GM19239 (cell line): ENCODE results near the gene TRIM34.
"Not testable (repeated sequence)": the region's sequence is repeated elsewhere in the genome, so short reads cannot be mapped to it uniquely, and the experiment has no call there.

ENCODE experiments used
- DNase-seq: peaks from one replicate; pipeline ENCODE4 v3.0.0; 2011; ENCODE audit warnings: low spot score; ENCODE audit not compliant: insufficient read length
- FAIRE-seq: peaks from 2 replicates; lab custom pipeline; 2011; peaks lifted over from hg19 to GRCh38; lab: Jason Lieb, UNC

TRIM34 gene, protein sequence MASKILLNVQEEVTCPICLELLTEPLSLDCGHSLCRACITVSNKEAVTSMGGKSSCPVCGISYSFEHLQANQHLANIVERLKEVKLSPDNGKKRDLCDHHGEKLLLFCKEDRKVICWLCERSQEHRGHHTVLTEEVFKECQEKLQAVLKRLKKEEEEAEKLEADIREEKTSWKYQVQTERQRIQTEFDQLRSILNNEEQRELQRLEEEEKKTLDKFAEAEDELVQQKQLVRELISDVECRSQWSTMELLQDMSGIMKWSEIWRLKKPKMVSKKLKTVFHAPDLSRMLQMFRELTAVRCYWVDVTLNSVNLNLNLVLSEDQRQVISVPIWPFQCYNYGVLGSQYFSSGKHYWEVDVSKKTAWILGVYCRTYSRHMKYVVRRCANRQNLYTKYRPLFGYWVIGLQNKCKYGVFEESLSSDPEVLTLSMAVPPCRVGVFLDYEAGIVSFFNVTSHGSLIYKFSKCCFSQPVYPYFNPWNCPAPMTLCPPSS

DNA sequence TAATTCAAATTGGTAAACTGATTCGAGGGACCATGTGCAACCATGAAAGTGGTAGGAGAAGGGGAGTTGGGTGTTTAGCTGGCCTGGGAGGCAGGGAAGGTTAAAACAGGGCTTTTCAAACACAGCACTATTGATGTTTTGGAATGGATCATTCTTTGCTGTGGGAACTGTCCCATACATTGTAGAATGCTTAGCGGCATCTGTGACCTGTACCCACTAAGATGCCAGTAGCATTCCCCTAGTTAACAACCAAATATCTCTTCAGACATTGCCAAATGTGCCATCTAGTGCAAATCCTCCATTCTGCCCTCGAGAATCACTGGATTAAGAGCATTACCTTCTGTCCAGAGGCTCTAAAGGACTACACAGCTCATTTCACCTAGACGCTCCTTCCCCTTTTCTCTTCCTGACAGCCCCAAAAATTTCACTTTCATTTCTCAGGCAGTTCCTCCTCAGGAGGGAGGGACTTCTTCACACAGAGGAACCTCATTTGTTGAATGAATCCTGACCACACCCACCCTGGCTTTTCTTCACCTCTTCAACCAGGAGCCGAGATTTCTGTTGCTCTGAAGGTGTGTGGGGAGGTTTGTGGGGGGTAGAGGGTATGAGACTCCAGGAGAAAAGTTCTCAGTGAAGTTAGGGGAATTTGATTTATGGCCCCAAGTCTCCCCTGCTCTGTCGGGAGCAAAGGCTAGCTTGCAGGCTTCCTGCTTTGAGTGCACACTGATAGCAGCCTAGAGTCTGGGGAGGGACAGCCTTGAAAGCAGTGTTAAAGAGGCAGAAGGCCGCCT, at the start of gene TRIM34:
TSS of gene TRIM34 (plus strand) at position 513 of the 791 bp plus-strand sequence. CDS start 7,331 bp downstream, outside the sequence.
- FAIRE-seq = peak; percentile 100

DNA sequence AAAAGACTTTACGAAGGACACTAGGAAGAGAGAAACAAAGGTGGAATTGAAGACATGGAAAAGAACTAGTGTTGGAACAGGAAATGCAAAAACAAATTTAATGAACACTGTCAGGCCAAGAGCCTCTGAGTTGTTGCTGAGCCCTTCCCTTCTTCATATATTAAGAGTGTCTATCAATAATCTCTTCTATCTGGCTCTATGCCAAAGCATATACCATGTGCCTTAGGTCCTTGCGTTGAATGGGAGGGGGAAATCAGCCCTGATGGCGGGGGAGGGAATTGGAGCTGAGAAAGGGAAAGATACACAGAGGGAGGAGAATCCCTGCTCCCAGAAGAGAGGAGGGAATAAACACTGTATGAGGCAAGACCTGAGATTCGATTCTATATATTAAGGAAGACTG, 49.6 kb upstream of the TRIM34 start:
- no peak for DNase-seq
- FAIRE-seq = no peak

More for the DNA sequence above, at the start of gene TRIM34:
- peak; percentile 84 for DNase-seq

DNA sequence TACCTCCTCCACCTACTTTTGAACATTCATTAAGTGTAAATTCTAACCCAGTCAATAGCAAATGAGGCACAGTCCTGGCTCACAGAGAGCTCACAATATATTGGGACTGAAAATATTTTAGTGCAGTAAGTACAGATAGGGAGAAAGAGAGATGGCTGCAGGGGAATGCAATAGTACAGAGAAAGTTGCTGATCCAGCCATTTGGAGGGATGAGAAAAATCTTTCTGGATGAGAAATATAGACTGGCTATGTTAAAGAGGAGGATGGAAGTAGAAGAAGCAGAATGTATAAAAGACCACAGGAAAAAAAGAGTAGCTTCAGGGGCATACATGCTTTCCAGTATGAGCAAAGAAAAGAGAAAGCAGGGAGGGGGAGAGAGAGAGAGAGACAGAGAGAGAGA, 47.7 kb upstream of the TRIM34 start:
- FAIRE-seq = no peak
- no peak for DNase-seq

GRCh38 chr11:5580577-5580976, 44.2 kb upstream of the TRIM34 start, which contains the start of gene OR52B6:
TSS of gene OR52B6 (plus strand) at chr11:5580877. CDS start at chr11:5580877, 0 bp downstream.
- DNase-seq = no peak
- FAIRE-seq = no peak

GRCh38 chr11:5581014-5581413, 43.8 kb upstream of the TRIM34 start:
- FAIRE-seq (no peak), DNase-seq (no peak)

DNA sequence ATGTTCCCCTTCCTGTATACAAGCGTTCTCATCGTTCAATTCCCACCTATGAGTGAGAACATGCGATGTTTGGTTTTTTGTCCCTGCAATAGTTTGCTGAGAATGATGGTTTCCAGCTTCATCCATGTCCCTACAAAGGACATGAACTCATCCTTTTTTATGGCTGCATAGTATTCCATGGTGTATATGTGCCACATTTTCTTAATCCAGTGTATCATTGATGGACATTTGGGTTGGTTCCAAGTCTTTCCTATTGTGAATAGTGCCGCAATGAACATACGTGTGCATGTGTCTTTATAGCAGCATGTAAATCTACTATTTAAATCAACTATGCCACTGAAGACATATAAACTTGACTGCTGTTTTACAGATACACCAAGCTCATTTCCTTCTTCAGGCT, 40.3 kb upstream of the TRIM34 start:
- DNase-seq, FAIRE-seq: not testable (repeated sequence)

DNA sequence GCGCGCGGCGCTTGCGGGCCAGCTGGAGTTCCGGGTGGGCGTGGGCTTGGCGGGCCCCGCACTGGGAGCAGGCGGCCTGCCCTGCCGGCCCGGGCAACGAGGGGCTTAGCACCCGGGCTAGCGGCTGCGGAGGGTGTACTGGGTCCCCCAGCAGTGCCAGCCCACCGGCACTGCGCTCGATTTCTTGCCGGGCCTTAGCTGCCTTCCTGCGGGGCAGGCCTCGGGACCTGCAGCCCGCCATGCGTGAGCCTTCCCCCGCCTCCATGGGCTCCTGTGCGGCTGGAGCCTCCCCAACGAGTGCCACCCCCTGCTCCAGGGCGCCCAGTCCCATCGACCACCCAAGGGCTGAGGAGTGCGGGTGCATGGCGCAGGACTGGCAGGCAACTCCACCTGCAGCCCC, 34.9 kb upstream of the TRIM34 start:
- FAIRE-seq, DNase-seq: not testable (repeated sequence)

- FAIRE-seq (no peak), DNase-seq (no peak)
Observed at GRCh38 chr11:5591613-5592012, 33.2 kb upstream of the TRIM34 start.

DNA sequence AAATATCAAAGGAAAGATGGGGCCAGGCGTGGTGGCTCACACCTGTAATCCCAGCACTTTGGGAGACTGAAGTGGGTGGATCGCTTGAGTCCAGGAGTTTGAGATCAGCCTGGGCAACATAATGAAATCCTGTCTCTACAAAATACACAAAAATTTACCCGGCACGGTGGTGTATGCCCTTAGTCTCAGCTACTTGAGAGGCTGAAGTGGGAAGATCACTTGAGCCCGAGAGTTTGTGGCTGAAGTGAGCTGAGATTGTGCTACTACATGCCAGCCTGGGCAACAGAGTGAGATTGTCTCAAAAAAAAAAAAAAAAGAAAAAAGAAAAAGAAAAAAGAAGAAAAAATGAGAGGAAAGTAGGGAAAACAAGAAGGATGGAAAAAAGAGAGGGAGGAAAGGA, 32.2 kb upstream of the TRIM34 start:
- no peak for DNase-seq
- FAIRE-seq = no peak

GRCh38 chr11:5593146-5593545, 31.7 kb upstream of the TRIM34 start:
- FAIRE-seq (no peak), DNase-seq (no peak)

DNA sequence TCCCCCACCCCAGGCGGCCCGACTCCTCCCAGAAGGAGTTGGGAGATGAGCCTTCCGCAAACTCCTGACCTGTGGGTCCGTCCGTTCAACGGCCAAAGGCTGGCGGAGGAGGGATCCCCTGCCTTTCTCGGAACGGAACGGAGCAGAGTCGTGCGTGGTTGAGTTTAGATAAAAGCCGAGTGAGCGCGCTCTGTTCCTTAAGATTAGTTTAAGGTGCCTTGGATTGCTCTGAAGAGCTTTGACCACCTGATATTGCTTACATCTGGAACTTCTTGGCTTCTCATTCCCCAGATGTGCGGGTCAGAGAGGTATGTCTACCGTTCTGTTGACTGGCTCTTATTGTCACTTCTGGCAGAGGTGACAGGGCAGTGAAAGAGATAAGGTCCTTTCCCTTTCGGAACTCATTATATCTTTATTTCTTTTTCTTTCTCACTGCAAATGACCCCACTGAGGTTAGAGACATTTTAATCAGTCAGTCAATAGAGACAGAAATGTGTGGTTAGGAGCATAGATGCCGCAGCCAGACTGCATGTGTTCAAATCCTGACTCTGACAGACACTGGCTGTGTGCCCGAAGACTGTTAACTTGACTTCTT, 28.1 kb upstream of the TRIM34 start, which contains the start of gene TRIM6:
TSS of gene TRIM6 (plus strand) at position 31 of the 595 bp plus-strand sequence. CDS start at position 292, 261 bp downstream.
- DNase-seq (peak; percentile 12), FAIRE-seq (peak; percentile 85)

- DNase-seq (no peak), FAIRE-seq (no peak)
Observed at GRCh38 chr11:5597953-5598352, 26.8 kb upstream of the TRIM34 start.

GRCh38 chr11:5600374-5600851, 24.4 kb upstream of the TRIM34 start:
- peak; percentile 48 for DNase-seq
- peak; percentile 95 for FAIRE-seq

GRCh38 chr11:5602791-5603190, 22.0 kb upstream of the TRIM34 start:
- DNase-seq, FAIRE-seq: not testable (repeated sequence)

DNA sequence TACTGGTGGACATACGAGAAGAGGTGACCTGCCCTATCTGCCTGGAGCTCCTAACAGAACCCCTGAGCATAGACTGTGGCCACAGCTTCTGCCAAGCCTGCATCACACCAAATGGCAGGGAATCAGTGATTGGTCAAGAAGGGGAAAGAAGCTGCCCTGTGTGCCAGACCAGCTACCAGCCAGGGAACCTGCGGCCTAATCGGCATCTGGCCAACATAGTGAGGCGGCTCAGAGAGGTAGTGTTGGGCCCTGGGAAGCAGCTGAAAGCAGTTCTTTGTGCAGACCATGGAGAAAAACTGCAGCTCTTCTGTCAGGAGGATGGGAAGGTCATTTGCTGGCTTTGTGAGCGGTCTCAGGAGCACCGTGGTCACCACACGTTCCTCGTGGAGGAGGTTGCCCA, 21.5 kb upstream of the TRIM34 start:
- FAIRE-seq = no peak
- no peak for DNase-seq

GRCh38 chr11:5604896-5605295, 19.9 kb upstream of the TRIM34 start:
- FAIRE-seq (no peak), DNase-seq (no peak)

DNA sequence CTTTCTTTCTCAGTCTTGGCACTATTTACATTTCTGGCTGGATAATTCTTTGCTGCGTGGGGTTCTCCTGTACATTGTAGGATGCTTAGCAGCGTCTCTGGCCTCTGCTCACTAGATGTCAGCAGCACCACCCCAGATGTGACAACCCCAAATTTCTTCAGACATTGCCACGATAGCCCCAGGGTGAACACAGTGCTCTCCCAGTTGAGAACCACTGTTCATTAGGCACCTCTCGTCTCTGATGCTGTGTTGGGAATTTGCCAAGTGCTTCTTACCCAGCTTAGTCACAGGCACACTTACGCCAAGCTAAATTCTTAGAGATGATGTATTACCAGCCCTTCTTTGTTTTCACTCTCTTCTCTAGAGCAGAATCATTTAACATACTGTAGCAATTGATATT, 19.0 kb upstream of the TRIM34 start:
- no peak for FAIRE-seq

DNA sequence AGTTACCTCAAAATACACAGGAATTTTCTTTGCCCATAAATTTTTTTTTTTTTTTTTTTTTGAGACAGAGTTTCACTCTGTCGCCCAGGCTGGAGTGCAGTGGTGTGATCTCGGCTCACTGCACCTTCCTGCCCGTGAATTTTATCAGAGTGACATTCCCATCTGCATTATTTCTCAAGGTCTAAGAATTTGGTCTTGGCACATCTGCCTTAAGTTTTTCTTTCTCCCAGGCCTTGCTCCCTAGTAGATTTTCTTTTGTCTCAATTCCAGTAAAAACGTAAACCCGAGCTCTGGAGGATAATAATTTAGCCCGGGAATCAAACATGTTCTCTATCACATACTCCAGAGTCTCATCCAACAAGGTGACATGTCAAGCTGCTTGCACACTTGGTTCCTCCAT, 16.0 kb upstream of the TRIM34 start:
- FAIRE-seq = no peak

More for the DNA sequence above, 19.0 kb upstream of the TRIM34 start:
- no peak for DNase-seq

GRCh38 chr11:5610446-5610845, 14.4 kb upstream of the TRIM34 start:
- no peak for FAIRE-seq
- DNase-seq = no peak

More for the DNA sequence above, 16.0 kb upstream of the TRIM34 start:
- DNase-seq = no peak

- no peak for FAIRE-seq
- no peak for DNase-seq
Observed at GRCh38 chr11:5611627-5612026, 13.2 kb upstream of the TRIM34 start.
